ENCODE measurements around the gene NRXN3.

The NRXN3 gene

GRCh38 chr14:79627058-79627457 is 1456.9 kb downstream of the NRXN3 start:
- DNase-seq = no peak

- no peak for DNase-seq
Measured at GRCh38 chr14:79629411-79630287, 1459.5 kb downstream of the NRXN3 start.

DNA sequence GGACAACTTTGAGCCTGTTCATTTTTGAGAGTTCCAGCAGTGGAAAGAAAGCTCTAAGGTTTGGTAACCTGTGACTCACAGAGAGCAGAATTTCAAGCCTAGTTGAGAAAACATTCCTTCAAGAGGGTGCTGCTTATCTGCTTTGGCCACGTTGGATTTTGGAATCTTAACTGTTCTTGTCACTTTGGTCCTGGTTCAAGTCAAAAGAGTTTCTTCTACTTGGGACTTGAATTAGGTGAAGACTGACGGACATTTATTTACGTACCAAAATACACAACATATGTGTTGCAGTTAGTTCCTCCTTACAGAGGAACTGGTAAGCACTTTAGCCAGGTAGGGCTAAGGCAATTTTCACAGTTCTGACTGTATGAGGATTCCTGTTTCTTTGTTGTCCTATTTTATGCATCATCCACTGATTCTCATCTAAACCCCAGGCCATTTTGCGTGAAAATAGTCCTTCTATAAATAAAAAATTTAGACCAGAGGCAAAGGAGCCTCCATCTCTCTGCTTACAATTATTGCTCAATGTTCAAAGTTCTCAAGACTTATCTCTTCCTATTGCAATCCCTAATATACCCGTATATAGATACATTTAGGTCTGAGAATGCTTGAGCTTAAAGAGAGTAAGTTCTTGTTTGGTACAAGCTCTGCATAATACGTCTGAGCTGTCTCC is 1460.3 kb downstream of the NRXN3 start:
- DNase-seq = no peak

GRCh38 chr14:79631276-79631675 is 1461.1 kb downstream of the NRXN3 start:
- no peak for DNase-seq

GRCh38 chr14:79638672-79639266 is 1468.6 kb downstream of the NRXN3 start:
- no peak for DNase-seq

- DNase-seq = no peak
Measured at GRCh38 chr14:79639613-79640012, 1469.4 kb downstream of the NRXN3 start.

- no peak for DNase-seq
Measured at GRCh38 chr14:79641371-79641770, 1471.2 kb downstream of the NRXN3 start.

GRCh38 chr14:79643132-79643531 is 1473.0 kb downstream of the NRXN3 start:
- no peak for DNase-seq

GRCh38 chr14:79645753-79646362 is 1475.7 kb downstream of the NRXN3 start:
- DNase-seq = no peak

DNA sequence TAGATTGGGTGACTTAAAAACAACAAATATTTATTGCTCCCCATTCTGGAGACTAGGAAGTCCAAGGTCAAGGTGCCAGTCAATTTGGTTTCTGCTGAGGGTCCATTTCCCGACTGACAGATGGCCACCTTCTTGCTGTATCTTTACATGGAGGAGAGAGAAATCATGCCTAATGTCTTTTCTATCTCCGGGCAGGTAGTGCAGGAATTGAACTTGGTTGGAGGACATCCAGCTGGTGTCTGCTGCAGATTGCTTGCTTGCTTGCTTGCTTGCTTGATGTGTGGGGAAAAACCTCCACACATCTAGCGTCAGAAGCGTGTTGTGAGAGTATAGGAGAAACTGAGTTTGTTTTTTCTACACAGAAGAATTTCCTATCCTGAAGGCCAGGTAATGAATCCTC is 1479.7 kb downstream of the NRXN3 start:
- no peak for DNase-seq

DNA sequence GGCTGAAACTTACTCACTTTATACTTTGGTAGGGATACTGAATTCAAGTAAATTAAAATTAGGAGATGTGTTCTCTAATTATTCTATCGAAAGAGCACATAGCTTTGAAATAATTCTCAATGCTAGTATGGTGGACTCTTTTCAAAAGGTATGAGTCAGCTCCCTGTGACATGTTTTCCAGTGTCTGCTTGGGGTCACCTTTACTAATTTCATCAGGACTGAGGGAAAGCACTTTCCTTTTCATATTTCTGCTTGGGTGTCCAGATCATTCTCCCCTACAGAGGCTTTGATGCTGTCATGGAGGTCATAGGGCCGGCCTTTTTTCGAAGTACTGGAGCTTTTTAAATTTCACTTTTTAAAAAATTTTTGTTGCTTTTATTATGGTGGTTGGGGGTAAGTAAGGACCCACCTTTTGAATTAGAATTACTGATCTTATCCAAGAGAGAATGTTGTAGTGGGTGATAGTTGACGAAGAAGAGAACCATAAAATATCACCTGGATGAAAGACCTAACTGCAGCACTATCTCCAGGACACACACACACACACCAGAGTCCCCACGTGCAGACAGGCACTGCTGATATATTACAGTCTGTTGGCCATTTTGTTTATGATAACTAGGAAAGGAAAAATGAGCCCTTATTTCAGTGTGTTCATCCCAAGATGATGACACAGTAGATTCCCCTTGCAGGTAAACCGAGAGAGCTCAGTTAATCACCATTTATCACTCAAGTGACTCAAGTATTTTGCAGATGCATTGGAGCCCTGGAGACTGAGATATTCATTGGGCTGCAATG is 1482.5 kb downstream of the NRXN3 start:
- no peak for DNase-seq

- DNase-seq = no peak
Measured at GRCh38 chr14:79656056-79656455, 1485.9 kb downstream of the NRXN3 start.

- no peak for DNase-seq
Measured at GRCh38 chr14:79656496-79656895, 1486.3 kb downstream of the NRXN3 start.

DNA sequence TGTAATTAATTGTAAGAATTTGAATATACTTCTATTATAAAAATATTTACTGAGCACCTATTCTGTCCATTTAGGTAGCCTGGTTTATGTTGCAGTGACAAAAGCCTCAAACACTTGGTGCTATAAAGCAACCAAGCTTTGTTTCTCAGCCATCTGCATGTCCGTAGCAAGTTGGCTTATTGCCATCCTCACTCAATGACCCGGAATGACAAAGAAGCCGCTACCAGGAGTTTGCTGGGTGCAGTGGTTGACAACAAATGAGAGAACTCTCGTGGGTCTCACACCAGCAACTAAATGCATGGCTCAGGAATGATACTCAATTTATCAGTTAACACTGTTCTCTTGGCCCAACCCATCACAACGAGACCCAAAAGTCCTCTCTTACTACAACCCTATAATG is 1488.0 kb downstream of the NRXN3 start:
- DNase-seq = no peak

GRCh38 chr14:79658769-79659168 is 1488.6 kb downstream of the NRXN3 start:
- DNase-seq = no peak

DNA sequence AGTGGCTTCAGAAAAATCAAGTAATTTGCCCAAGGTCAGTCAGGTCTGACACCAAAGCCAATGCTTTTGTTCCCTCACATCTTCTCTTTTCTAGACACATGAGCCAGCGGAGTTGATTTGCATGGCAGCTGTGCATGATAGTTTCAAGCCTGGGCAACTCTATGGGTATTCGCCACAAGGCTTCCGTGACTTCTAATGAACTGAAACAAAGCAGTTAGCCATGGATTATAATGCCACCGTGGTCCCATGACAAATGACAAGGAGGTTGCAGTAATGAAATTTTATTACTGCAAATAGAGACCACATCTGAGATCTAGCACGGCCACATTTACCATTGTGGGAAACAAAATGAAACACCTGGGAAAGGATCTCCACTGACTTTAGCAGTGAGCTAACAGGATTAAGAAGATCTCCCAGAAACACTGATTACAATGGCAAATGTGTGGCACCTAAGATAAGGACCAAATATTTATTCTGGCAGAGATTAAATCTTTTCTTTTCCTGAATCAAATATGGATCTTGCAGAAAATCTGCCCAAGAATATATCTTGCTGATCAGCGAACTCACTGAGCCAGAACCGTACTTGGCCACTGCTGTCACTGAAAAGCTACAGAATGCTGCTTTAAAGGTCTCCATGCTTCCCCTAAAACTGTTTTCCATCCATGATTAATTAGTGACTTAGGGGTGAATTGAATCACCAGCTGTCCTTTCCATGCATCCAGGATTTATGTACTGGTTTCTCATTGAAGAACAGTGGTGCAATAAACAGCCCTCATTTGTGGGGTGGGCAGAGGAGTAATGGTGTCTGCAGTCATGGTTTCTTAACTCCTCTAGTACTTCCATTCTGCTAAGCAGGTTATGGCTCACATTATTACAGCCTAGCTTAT is 1490.1 kb downstream of the NRXN3 start:
- DNase-seq = peak; percentile 96

GRCh38 chr14:79661752-79662151 is 1491.6 kb downstream of the NRXN3 start:
- DNase-seq = no peak

DNA sequence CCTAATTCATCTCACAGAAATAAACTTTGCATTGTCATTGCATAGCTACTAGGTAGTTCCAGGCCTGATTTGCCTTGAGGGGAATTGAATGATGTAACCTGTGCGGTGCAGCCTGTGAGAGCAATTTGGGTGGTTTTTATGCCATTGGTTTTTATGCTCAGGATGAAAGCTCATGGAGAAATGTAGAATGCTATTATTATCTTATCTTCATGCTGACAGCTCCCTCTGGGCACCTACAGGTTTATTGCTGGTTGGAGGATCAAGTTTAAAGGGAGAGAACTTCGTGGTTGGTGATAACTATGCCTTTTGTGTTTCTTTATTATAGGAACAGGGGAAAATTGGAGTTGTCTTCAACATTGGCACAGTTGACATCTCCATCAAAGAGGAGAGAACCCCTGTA is 1493.3 kb downstream of the NRXN3 start:
- DNase-seq = no peak

DNA sequence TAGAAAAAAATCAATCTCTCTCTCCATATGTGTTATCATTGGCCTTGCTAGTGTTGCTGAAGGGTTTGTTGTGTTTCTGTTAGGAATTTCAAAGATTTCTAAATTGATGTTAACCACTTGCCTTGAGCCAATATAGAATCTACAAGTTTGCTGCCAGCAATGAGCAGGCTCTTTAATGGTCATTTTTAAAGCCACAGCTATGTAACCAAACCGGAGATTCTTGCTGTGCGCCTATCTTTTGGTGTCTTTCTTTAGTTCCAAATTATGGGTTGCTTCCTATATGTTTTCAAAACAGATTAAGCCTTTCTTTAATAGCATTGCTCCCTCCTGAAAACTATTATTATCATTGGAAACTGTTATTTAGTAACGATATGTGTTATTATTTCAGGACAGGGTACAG is 1495.4 kb downstream of the NRXN3 start:
- no peak for DNase-seq

DNA sequence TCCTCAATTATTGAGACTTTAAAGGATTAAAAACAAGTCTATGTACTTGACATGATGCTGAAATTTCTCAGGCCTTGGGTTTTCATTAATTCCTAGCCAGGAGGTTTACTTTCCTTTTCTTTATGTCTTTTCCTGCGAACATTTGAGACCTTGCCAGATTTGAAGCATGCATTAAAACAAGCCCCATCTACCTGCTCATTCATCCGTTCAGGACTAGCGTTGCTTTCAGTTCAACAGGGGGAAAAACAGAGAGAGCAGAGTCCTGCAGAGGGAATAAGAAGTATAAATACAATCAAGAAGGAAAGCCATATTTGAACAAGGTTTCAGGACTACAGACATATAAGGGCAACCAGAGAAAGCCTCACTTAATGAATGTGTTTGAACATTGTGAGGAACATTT is 1498.8 kb downstream of the NRXN3 start:
- DNase-seq = peak; percentile 24

DNA sequence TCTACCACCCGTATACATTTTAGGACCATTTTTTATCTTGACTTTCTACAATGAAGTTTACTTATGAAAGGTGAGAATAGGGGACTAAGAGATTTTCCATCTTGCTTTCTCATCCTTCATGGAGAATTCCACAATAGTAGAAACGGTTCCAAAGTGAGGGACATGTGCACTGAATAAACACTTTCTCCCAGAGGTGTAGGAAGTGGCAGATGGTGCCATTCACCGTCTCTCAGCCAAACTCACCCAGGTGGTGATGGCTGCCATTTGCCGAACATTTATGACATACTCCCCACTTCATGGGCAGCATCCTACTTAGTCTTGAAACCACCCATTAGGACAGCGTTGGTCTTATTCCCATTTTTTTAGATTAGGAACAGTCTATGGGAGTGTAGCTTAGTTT is 1500.6 kb downstream of the NRXN3 start:
- DNase-seq = no peak

- DNase-seq = no peak
Measured at GRCh38 chr14:79680087-79680486, 1509.9 kb downstream of the NRXN3 start.

Measured in NCI-H526 treated with DMSO at 0.1 percent for 48 hours (cell line).